Measurements from ENCODE around the gene TRABD. TPM values are rescaled to one million over a fixed set of nuclear protein-coding genes. Genes with fewer than 3 reads are reported as not detected.

The TRABD gene
- total RNA-seq, 4 donors from 2014 or later: 35.7 to 78.2 (median 39.1) TPM

DNA sequence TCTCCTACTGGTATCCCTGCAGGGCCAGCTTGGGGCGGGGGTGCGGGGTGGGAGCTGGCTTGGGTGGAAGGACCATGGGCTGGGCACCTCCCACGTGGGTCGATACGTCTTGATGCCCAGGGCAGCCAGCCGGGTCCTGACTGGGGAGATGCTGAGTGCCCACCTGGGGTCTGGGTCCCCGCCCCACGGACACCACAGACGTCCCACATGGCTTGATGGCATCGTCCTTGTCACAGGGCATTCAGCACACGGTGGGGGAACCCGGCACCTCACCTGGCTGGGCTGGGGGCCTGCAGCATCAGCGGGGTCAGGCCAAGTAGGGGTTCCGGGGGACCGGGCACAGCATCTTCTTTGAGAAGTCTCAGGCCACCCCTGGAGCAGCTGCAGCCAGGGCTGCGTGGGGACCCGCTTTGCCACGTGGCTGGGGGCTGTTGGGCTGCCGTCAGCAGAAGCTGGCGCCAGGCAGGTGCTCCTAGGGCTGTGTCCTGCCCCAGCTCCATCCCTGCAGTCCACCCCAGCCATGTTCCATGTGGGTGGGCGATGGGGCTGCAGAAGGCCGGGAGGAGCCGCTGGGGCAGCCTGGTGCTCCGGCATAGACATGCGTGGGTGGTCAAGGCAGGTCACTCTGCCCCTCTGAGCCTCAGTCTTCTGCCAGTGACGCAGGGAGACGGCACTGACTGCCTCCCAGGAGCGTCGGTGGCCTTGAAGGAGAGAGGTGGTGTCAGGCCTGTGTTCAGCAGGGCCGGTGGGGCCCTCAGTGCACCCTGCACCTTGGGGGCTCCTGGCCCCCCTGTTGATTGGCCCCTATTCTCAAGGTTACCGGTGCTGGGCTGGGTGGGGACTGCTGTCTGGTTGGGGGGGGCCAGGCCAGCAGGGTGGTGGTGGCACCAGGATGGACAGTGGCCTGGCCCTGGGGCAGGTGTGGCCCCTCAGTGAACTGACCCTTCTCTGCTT is 23.5 kb downstream of the TRABD start:
- no peaks in the 10 kb centered on the region for H3K9me3 ChIP-seq
- H3K27me3 ChIP-seq: no peaks in the 10 kb centered on the region
- H3K4me1 ChIP-seq: peaks cover 17% of the 10 kb centered on the region
- TF ChIP-seq, protein P1, sequence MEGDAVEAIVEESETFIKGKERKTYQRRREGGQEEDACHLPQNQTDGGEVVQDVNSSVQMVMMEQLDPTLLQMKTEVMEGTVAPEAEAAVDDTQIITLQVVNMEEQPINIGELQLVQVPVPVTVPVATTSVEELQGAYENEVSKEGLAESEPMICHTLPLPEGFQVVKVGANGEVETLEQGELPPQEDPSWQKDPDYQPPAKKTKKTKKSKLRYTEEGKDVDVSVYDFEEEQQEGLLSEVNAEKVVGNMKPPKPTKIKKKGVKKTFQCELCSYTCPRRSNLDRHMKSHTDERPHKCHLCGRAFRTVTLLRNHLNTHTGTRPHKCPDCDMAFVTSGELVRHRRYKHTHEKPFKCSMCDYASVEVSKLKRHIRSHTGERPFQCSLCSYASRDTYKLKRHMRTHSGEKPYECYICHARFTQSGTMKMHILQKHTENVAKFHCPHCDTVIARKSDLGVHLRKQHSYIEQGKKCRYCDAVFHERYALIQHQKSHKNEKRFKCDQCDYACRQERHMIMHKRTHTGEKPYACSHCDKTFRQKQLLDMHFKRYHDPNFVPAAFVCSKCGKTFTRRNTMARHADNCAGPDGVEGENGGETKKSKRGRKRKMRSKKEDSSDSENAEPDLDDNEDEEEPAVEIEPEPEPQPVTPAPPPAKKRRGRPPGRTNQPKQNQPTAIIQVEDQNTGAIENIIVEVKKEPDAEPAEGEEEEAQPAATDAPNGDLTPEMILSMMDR (IDR thresholded peaks at IDR 0.05): no peak
- TF ChIP-seq EP300 (IDR thresholded peaks at IDR 0.05) (no peak), POLR2AphosphoS5 (IDR thresholded peaks at IDR 0.05) (no peak), POLR2A (IDR thresholded peaks at IDR 0.05) (no peak)
- no peak for DNase-seq (ENCODE audit: low spot score in 2 of 2)
- no peak overlapping the region for H3K27ac ChIP-seq
- no CpG with 5 or more reads among the region's 31 CpGs for WGBS
- peaks cover 63% of the 10 kb centered on the region for H3K36me3 ChIP-seq
- no peak overlapping the region for H3K4me3 ChIP-seq

DNA sequence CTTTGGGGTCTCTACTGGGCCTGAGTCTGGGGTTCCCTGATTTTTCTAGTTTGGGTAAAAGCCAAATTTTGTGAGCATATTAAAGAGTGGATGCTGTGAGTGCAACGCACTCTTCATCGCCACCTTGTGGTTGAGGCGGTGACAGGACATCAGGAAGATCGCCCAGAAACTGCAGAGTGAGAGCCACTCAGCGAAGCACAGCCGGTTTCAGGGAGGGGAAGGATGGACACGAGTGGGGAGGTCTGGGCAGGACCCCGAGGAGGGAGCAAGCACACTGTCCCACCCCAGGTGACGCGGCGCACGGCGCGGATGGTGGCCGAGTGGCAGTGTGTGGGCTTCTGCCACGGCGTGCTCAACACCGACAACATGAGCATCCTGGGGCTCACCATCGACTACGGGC is 24.2 kb downstream of the TRABD start:
- TF ChIP-seq POLR2A (IDR thresholded peaks at IDR 0.05): no peak
- TF ChIP-seq, protein P1 (IDR thresholded peaks at IDR 0.05): peak; percentile 73 to 88
- Histone ChIP-seq H3K4me1 (peaks cover 14% of the 10 kb centered on the region), H3K27ac (no peak overlapping the region), H3K4me3 (no peak overlapping the region), H3K9me3 (no peaks in the 10 kb centered on the region), H3K36me3 (peaks cover 63% of the 10 kb centered on the region), H3K27me3 (no peaks in the 10 kb centered on the region)
- DNase-seq (ENCODE audit: low spot score in 2 of 2): no peak
- WGBS: 6% methylated on average over 8 of the region's 20 CpGs

DNA sequence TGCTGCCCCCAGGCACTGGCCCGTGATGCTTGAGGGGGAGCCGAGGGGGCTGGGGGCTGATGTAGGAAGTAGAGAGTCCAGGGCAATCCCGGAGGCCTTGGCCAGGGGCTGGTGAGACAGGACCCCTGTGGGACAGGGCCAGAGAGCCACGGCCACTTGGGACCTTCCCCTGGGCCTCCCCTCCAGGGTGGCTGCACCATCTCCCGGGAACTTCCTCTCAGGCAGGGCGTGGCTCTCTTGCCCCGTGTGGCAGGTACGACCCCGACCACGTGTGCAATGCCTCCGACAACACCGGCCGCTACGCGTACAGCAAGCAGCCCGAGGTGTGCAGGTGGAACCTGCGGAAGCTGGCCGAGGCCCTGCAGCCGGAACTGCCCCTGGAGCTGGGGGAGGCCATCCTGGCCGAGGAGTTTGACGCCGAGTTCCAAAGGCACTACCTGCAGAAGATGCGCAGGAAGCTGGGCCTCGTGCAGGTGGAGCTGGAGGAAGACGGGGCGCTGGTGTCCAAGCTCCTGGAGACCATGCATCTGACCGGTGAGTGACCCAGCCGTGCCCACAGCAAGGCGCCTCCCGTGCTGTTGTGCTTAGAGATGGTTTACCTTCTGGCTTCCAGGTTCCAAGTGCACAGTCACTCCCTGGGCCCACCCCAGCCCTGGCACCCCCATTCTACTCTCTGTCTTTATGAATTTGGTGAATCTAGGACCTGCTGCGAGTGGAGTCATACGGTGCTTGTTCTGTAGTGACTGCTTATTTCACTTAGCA is 24.8 kb downstream of the TRABD start:
- Histone ChIP-seq H3K27me3 (no peaks in the 10 kb centered on the region), H3K4me1 (peaks cover 15% of the 10 kb centered on the region), H3K27ac (no peak overlapping the region), H3K4me3 (no peak overlapping the region), H3K36me3 (peaks cover 69% of the 10 kb centered on the region), H3K9me3 (no peaks in the 10 kb centered on the region)
- TF ChIP-seq EP300 (IDR thresholded peaks at IDR 0.05) (no peak), POLR2AphosphoS5 (IDR thresholded peaks at IDR 0.05) (no peak), POLR2A (IDR thresholded peaks at IDR 0.05) (no peak)
- TF ChIP-seq, protein P1 (IDR thresholded peaks at IDR 0.05): no peak
- DNase-seq (ENCODE audit: low spot score in 2 of 2): no peak
- WGBS: 90% methylated on average over 7 of the region's 32 CpGs

DNA sequence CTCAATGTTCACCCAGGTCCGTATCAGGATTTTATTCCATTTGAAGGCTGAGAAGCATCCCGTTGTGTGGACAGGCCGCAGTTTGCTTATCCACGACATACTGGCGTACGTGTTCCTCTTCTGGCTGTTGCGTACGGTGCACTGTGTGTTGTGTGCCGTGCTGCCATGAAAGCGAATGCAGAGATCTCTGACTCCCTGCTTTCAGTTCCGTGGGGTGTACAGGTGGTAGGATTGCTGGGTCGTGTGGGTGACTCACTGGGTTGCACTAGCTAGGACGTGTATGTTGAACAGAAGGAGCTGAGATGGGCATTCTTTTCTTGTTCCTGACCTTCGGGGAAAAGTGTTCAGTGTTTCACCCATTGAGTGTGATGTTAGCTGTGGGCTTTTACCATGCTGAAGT is 25.4 kb downstream of the TRABD start:
- peaks cover 17% of the 10 kb centered on the region for H3K4me1 ChIP-seq
- H3K36me3 ChIP-seq: peaks cover 70% of the 10 kb centered on the region
- H3K27ac ChIP-seq: no peak overlapping the region
- TF ChIP-seq EP300 (IDR thresholded peaks at IDR 0.05): no peak
- TF ChIP-seq, protein P1 (IDR thresholded peaks at IDR 0.05): no peak
- TF ChIP-seq POLR2A (IDR thresholded peaks at IDR 0.05): no peak
- TF ChIP-seq POLR2AphosphoS5 (IDR thresholded peaks at IDR 0.05): no peak
- H3K9me3 ChIP-seq: no peaks in the 10 kb centered on the region
- H3K4me3 ChIP-seq: no peak overlapping the region
- no peak for DNase-seq (ENCODE audit: low spot score in 2 of 2)
- WGBS: 88% methylated on average over 14 of the region's 14 CpGs
- no peaks in the 10 kb centered on the region for H3K27me3 ChIP-seq

DNA sequence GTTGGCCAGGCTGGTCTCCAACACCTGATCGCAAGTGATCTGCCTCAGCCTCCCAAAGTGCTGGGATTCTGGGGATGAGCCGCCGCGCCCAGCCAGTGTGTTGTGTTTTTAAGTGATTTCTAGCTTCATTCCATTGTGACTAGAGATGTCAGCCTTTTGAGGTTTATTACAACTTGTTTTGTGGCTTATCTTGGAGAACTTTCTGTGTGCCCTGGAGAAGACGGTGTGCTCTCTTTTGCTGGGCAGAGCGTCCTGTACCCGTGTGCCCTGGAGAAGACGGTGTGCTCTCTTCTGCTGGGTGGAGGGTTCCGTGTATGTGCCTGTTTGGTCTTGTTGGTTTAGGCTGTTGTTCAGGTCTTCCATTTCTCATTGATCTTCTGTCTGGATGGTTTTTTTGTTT is 27.6 kb downstream of the TRABD start:
- TF ChIP-seq, protein P1 (IDR thresholded peaks at IDR 0.05): no peak
- TF ChIP-seq EP300 (IDR thresholded peaks at IDR 0.05) (no peak), POLR2AphosphoS5 (IDR thresholded peaks at IDR 0.05) (no peak), POLR2A (IDR thresholded peaks at IDR 0.05) (no peak)
- Histone ChIP-seq H3K27ac (no peak overlapping the region), H3K9me3 (no peaks in the 10 kb centered on the region), H3K4me3 (no peak overlapping the region), H3K27me3 (no peaks in the 10 kb centered on the region), H3K4me1 (peaks cover 9% of the 10 kb centered on the region), H3K36me3 (peaks cover 73% of the 10 kb centered on the region)
- DNase-seq (ENCODE audit: low spot score in 2 of 2): no peak
- 88% methylated on average over 9 of the region's 9 CpGs for WGBS
